Gastroesophageal sphincter (tissue), 4 donors: Measurements from ENCODE around the gene UNKL. TPM values are rescaled to one million over a fixed set of nuclear protein-coding genes. Genes with fewer than 3 reads are reported as not detected.

Experiments
- ATAC-seq: fragments of 150-250 bp; one replicate; pipeline ENCODE4 v1.9.1; 2016; ENCODE audit warnings: mild to moderate bottlenecking, moderate library complexity
- H3K27ac ChIP-seq, 4 donors: fragments of 200-600 bp; sonication (generic) in 3 of 4; 1 replicate in 3 of 4; 2 replicates in 1 of 4; pipeline ENCODE4 v1.5.1; 2016 to 2019
- H3K27me3 ChIP-seq: fragments of 200-600 bp; sonication (generic); one replicate; pipeline ENCODE4 v1.5.1; 2019
- H3K36me3 ChIP-seq, 2 donors: fragments of 200-600 bp; sonication (generic); one replicate each; pipeline ENCODE4 v1.5.1; 2019; ENCODE audit warnings: control low read depth in 1 of 2
- H3K4me1 ChIP-seq, 3 donors: fragments of 200-600 bp; sonication (generic); 1 replicate in 2 of 3; 2 replicates in 1 of 3; pipeline ENCODE4 v1.5.1; 2016 to 2019; ENCODE audit warnings: control low read depth in 2 of 3
- H3K4me3 ChIP-seq, 2 donors: fragments of 200-600 bp; sonication (generic); one replicate each; pipeline ENCODE4 v1.5.1; 2019; ENCODE audit warnings: mild to moderate bottlenecking in 1 of 2, moderate library complexity in 1 of 2
- H3K9me3 ChIP-seq, 3 donors: fragments of 200-600 bp; sonication (generic); one replicate each; pipeline ENCODE4 v1.5.1; 2017 to 2019; ENCODE audit warnings: control low read depth in 2 of 3
- EP300 ChIP-seq: sonication (generic); formaldehyde crosslinking; IDR thresholded peaks from one replicate; pipeline ENCODE4 v1.6.1; 2017; ENCODE audit warnings: antibody characterized with exemption, mild to moderate bottlenecking
- POLR2A ChIP-seq, 2 donors: fragments of 450-650 bp; IDR thresholded peaks; one replicate each; pipeline ENCODE4 v1.6.1; 2017; ENCODE audit warnings: antibody characterized with exemption in 2 of 2, mild to moderate bottlenecking in 2 of 2, moderate library complexity in 1 of 2
- POLR2AphosphoS5 ChIP-seq: sonication (generic); formaldehyde crosslinking; IDR thresholded peaks from one replicate; pipeline ENCODE4 v1.6.1; 2017; ENCODE audit warnings: antibody characterized with exemption
- WGBS, 2 donors: methylation state at CpG; one replicate each; pipeline ENCODE4 v1.1.5; 2018; ENCODE audit warnings: low coverage in 1 of 2; 5-methylcytosine and 5-hydroxymethylcytosine counted together
- total RNA-seq, 4 donors: library from RNA; depleted of rRNA; stranded (reverse); fragments of >200 nt; gene quantifications; one replicate each; pipeline ENCODE4 v1.1.0, GENCODE V29; 2016
- TF ChIP-seq, protein P1 (sequence below), 4 experiments: fragments of 200-600 bp in 2 of 4; fragments of 450-650 bp in 2 of 4; sonication (generic) in 1 of 4; IDR thresholded peaks; one replicate each; pipeline ENCODE4 v1.5.1; 2017 to 2019; ENCODE audit warnings: antibody characterized with exemption in 4 of 4, mild to moderate bottlenecking in 2 of 4, moderate library complexity in 2 of 4

UNKL gene
- total RNA-seq, 4 donors from 2014 or later = 12.3 to 29.4 (median 16.4) TPM

DNA sequence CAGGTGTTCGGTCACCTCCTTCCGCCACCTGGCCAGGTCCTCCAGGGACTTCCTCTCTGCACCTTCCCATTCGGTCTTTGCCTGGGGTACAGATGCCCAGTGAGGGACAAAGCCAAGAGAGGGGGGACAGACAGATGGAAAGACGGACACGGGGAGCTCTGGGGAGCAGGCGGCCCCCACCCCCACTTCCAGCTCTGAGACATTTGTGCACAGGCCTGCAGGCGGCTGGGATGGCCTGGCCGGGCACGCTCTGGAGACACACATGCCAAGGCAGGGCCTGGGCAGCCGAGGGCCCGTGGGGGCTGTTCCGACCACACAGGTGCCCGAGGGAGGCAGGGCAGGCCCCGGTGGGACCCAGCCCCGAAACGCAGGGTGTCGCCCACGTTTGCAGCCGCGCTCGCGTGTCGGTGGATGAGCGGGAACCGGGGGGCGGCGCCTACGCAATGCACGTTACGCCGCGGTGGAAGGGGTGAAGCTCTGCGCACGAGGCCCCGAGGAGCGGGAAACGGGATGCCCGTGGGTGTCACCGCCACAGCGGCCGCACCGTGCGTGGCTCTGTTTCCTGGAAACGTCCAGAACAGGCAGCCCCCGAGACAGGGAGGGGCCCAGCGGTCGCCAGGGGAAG, 22.3 kb upstream of the UNKL start:
- no peak overlapping the region for H3K4me3 ChIP-seq
- H3K36me3 ChIP-seq = peaks cover 0 to 13% of the 10 kb centered on the region in 2 donors
- ATAC-seq = no peak
- no peaks in the 10 kb centered on the region for H3K4me1 ChIP-seq
- no peaks in the 10 kb centered on the region for H3K9me3 ChIP-seq
- peaks cover 18% of the 10 kb centered on the region for H3K27me3 ChIP-seq
- no peak overlapping the region for H3K27ac ChIP-seq
- 59 to 83% methylated on average over 4 to 7 of the region's 47 CpGs for WGBS, 2 donors
- TF ChIP-seq POLR2A (IDR thresholded peaks at IDR 0.05) (no peak), POLR2AphosphoS5 (no peak), EP300 (no peak)
- TF ChIP-seq, protein P1, sequence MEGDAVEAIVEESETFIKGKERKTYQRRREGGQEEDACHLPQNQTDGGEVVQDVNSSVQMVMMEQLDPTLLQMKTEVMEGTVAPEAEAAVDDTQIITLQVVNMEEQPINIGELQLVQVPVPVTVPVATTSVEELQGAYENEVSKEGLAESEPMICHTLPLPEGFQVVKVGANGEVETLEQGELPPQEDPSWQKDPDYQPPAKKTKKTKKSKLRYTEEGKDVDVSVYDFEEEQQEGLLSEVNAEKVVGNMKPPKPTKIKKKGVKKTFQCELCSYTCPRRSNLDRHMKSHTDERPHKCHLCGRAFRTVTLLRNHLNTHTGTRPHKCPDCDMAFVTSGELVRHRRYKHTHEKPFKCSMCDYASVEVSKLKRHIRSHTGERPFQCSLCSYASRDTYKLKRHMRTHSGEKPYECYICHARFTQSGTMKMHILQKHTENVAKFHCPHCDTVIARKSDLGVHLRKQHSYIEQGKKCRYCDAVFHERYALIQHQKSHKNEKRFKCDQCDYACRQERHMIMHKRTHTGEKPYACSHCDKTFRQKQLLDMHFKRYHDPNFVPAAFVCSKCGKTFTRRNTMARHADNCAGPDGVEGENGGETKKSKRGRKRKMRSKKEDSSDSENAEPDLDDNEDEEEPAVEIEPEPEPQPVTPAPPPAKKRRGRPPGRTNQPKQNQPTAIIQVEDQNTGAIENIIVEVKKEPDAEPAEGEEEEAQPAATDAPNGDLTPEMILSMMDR (IDR thresholded peaks at IDR 0.05) = no peak

DNA sequence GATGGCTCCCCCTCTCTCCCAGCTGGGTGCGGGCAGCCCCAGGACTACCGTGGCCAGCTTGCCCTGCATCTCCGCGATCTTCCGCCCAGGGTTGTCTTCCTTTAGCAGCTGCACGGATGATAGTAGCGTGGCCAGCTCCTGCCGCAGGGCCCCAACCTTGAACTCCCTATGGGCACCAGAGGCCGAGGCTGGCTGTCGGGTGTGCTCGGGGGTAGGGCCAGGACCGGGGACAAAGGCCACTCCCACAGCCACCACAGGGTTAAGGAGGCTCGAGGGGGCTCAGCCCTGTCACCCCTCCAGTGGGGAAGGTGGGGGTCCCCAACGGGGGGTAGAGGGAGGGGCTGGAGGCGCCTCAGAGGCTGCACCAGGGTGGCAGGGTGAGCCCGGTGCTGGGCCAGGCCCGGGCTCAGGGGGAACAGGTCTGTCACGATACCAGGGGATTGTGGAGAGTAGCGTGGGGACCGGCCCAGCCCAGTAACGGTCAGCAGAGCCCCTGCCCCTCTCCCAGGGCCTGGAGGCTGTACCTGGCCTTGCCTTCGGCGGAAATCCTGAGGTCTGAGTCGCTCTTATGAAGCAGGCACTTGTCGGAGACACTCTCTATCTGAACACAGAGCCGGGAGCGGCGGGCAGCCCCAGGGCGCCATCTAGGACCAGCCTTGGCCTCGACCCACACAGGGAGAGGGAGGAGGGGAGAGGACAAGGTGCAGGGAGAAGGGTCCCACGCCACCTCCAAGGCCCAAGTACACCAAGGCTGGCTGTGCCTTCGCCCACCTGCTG, 21.6 kb upstream of the UNKL start:
- TF ChIP-seq, protein P1 (IDR thresholded peaks at IDR 0.05) = no peak
- no peak for TF ChIP-seq EP300
- no peak for TF ChIP-seq POLR2A (IDR thresholded peaks at IDR 0.05)
- TF ChIP-seq POLR2AphosphoS5 = no peak
- ATAC-seq = no peak
- peaks cover 0 to 13% of the 10 kb centered on the region in 2 donors for H3K36me3 ChIP-seq
- peaks cover 23% of the 10 kb centered on the region for H3K27me3 ChIP-seq
- H3K9me3 ChIP-seq = no peaks in the 10 kb centered on the region
- H3K4me3 ChIP-seq = no peak overlapping the region
- no peak overlapping the region for H3K27ac ChIP-seq
- H3K4me1 ChIP-seq = no peaks in the 10 kb centered on the region
- no CpG with 5 or more reads among the region's 32 CpGs for WGBS, 2 donors

DNA sequence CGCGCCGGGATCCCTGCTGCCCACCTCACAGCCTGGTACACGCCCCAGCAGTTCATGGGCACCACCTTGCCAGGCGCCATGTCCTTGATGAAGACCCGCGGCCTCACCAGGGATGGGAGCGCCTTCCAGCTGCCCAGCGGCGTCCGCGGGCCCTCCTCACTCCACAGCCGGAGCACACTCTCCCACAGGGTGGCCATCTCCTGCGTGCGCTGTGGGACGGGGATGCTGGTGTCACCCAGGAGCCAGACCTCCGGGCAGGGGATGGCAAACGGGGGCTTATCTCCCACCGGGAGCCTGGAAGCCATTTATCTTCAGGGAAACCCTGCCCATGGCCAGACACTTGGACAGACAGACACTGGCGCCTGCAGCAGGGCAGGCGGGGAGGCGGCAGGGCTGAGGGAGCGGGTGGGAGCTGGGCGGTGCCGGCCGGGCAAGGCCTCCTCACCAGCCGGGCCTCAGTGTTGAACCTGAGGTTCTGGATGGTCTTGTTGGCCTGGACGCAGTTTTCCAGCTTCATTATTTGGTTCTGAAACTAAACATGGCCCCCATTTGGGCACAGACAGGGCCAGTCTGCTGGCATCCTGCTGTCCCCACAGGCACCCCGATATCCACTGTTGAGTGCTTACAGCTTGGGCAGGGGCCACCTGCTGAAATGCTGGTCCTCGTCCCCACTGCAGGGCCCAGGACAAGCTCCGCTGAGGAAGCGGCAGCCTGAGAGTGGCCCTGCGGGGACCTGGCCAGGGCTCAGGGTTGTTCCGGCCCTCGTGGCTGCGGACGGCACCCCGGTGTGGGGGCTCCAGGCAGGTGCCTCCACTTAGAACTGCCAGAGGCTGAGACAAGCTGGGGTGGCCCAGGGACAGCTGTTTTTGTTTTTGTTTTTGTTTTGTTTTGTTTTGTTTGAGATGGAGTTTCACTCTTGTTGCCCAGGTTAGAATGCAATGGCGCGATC, 20.4 kb upstream of the UNKL start:
- Histone ChIP-seq H3K4me3 (no peak overlapping the region), H3K9me3 (no peaks in the 10 kb centered on the region), H3K4me1 (no peaks in the 10 kb centered on the region), H3K27me3 (peaks cover 29% of the 10 kb centered on the region), H3K27ac (no peak overlapping the region), H3K36me3 (peaks cover 0 to 13% of the 10 kb centered on the region in 2 donors)
- WGBS, 2 donors = 97 to 100% methylated on average over 2 to 6 of the region's 40 CpGs
- ATAC-seq = no peak
- TF ChIP-seq EP300 (no peak), POLR2A (IDR thresholded peaks at IDR 0.05) (no peak)

DNA sequence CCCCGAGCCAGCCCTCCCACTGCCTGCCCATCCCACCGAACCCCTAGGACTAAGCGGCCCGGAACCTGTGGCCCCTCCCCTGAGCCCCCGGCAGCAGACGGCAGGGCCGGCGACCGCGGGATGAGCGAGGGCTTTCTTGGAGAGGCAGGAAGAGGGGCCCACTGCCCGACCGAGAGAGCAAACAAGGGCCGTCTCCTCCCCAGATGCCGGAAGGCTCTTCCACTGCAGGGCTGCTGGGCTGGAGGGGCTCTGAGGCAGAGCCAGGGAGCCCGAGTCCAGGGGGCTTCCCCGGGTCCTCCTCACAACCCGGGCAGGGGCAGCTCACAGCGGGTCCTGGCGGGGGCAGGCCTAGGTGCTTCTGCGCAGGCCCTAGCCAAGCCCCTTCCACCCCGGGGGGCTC, 19.3 kb upstream of the UNKL start:
- Histone ChIP-seq H3K9me3 (no peaks in the 10 kb centered on the region), H3K36me3 (peaks cover 0 to 13% of the 10 kb centered on the region in 2 donors), H3K27me3 (peaks cover 41% of the 10 kb centered on the region), H3K4me3 (no peak overlapping the region), H3K4me1 (peaks cover 0 to 1% (median 0%) of the 10 kb centered on the region in 3 donors), H3K27ac (no peak overlapping the region)
- ATAC-seq = no peak
- TF ChIP-seq POLR2A (IDR thresholded peaks at IDR 0.05) = no peak
- WGBS, 2 donors = no CpG with 5 or more reads among the region's 22 CpGs

DNA sequence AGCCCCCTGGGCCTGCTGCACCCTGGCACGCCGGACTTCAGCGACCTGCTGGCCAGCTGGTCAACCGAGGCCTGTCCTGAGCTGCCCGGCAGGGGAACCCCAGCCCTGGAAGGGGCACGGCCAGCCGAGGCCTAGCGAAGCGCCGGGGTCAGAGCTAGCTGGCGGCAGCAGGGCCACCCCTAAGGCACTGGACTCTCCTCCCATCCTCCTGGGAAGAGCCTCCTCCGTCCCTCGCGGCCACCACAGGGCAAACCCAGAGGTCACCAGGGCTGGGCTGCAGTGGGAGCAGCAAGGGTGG, 18.7 kb upstream of the UNKL start:
- TF ChIP-seq, protein P1 (IDR thresholded peaks at IDR 0.05) = no peak
- TF ChIP-seq POLR2AphosphoS5 = no peak
- no peak for TF ChIP-seq EP300
- no peak for TF ChIP-seq POLR2A (IDR thresholded peaks at IDR 0.05)
- peaks cover 46% of the 10 kb centered on the region for H3K27me3 ChIP-seq
- no peak overlapping the region for H3K27ac ChIP-seq
- no peak for ATAC-seq
- peaks cover 0 to 6% (median 0%) of the 10 kb centered on the region in 3 donors for H3K4me1 ChIP-seq
- H3K36me3 ChIP-seq = peaks cover 0 to 13% of the 10 kb centered on the region in 2 donors
- no peaks in the 10 kb centered on the region for H3K9me3 ChIP-seq
- WGBS, 2 donors = no CpG with 5 or more reads among the region's 14 CpGs
- H3K4me3 ChIP-seq = no peak overlapping the region
